Kidney (tissue), 14 donors: ENCODE results near the gene GM2A. TPM values are rescaled to one million over a fixed set of nuclear protein-coding genes. Genes with fewer than 3 reads are reported as not detected.

Source experiments
- DNase-seq, 5 donors: peaks; one replicate each; pipeline ENCODE4 v3.0.0-alpha.2; 2013 to 2020
- FAIRE-seq: peaks from 2 replicates; lab custom pipeline; 2012; peaks lifted over from hg19 to GRCh38; lab: Jason Lieb, UNC
- H3K27ac ChIP-seq, 2 donors: one replicate each; pipeline ENCODE4 v1.7.0; 2013; ENCODE audit warnings: low read depth in 2 of 2, low read length in 2 of 2, inconsistent platforms in 1 of 2
- H3K27me3 ChIP-seq: one replicate; pipeline ENCODE4 v1.7.1; 2013; ENCODE audit warnings: low read length, inconsistent platforms; ENCODE audit not compliant: control insufficient read depth, insufficient read depth
- H3K36me3 ChIP-seq, 3 donors: one replicate each; pipeline versions ENCODE4 v1.7.0 to v1.7.1; 2013; ENCODE audit warnings: low read length in 3 of 3, control low read depth in 1 of 3, inconsistent platforms in 1 of 3; ENCODE audit not compliant: insufficient read depth in 3 of 3, control insufficient read depth in 2 of 3
- H3K4me1 ChIP-seq, 3 donors: one replicate each; pipeline versions ENCODE4 v1.7.0 to v1.7.1; 2013; ENCODE audit warnings: low read length in 3 of 3, inconsistent platforms in 1 of 3, low read depth in 1 of 3; ENCODE audit not compliant: control insufficient read depth in 2 of 3, insufficient read depth in 2 of 3
- H3K4me3 ChIP-seq, 3 donors: one replicate each; pipeline versions ENCODE4 v1.7.0 to v1.8.1; 2013; ENCODE audit warnings: low read length in 3 of 3, control low read depth in 1 of 3, inconsistent platforms in 1 of 3
- H3K9ac ChIP-seq, 3 donors: one replicate each; pipeline versions ENCODE4 v1.7.0 to v1.7.1; 2013; ENCODE audit warnings: low read length in 3 of 3, control low read depth in 1 of 3, inconsistent platforms in 1 of 3
- H3K9me3 ChIP-seq, 3 donors: one replicate each; pipeline versions ENCODE4 v1.7.0 to v1.7.1; 2013; ENCODE audit warnings: low read length in 3 of 3, control low read depth in 1 of 3, inconsistent platforms in 1 of 3; ENCODE audit not compliant: control insufficient read depth in 2 of 3, insufficient read depth in 1 of 3
- intact Hi-C: fragments of 100-400 bp; cut with DNase I; formaldehyde crosslinking; loops from one replicate; pipeline ENCODE4 v1.11.1; 2022
- polyA plus RNA-seq: library from polyadenylated mRNA; stranded (reverse); fragments of 350-450 nt; fragmentation: Illumina TruSeq; extraction: RNeasy Lipid Tissue Mini Kit (QIAGEN cat#74804); gene quantifications from one replicate; pipeline ENCODE4 v1.2.3, GENCODE V29; 2014; ENCODE audit warnings: low read depth, low replicate concordance; ENCODE audit not compliant: insufficient read depth
- total RNA-seq: library from RNA; stranded (reverse); fragmentation: NEBNext Ultra II Directional; extraction: Animal tissue kit (Norgen Biotek cat#: 25700); gene quantifications from one replicate; pipeline ENCODE4 v1.2.1, GENCODE V29; 2021
- TF ChIP-seq, protein P1 (sequence below): IDR thresholded peaks from 3 replicates; pipeline ENCODE4 v1.5.1; 2012; ENCODE audit warnings: mild to moderate bottlenecking, moderate library complexity, borderline replicate concordance; ENCODE audit not compliant: insufficient read depth; ENCODE audit errors: extremely low read depth
- donor health status: control.
- donor health status: control.
- donor health status: control.
- donor health status: control.
- donor health status: control.
- donor health status: DM: yes; HTN: yes; CAD: no.
- donor health status: Normal renal cell carcinoma (clear cell type).

The GM2A gene
- total and polyA plus RNA-seq, 2 donors from 2014 or later, result 13.7 to 29.8 TPM

DNA sequence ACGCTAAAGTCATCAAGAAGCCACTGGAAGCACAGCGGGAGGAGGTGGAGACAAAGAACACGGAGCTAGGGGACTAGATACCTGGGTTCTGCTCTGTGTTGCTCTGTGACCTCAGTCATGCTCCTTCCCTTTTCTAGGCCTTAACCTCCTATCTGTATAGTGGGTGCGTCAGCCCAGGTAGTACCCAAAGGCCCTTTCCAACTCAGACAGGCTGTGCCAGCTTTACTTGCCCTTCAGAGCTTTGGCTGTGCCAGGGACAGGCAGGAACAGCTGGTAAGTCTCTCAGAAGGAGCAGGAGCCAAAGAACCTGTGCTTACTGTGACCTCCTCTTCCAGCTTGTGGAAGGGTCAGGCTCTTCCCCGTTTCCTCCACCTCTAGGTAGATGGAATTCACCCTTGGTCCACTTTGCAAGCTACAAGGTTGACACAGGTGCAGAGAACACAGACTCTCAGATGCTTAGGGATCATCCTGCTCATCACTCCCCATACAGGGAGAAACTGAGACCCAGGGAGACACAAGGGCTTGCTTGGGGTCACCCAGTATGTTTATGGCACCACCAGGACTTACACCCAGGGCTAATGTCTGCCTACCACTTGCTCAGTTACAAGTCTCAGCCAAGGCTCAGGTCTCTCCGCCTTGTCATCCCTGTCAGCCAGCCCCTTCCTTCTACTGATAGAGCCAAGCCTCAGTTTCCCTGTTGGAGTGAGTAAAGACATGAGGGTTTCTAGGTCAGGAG, 30.8 kb upstream of the GM2A start:
- no peaks in the 10 kb centered on the region for H3K27me3 ChIP-seq
- TF ChIP-seq, protein P1, sequence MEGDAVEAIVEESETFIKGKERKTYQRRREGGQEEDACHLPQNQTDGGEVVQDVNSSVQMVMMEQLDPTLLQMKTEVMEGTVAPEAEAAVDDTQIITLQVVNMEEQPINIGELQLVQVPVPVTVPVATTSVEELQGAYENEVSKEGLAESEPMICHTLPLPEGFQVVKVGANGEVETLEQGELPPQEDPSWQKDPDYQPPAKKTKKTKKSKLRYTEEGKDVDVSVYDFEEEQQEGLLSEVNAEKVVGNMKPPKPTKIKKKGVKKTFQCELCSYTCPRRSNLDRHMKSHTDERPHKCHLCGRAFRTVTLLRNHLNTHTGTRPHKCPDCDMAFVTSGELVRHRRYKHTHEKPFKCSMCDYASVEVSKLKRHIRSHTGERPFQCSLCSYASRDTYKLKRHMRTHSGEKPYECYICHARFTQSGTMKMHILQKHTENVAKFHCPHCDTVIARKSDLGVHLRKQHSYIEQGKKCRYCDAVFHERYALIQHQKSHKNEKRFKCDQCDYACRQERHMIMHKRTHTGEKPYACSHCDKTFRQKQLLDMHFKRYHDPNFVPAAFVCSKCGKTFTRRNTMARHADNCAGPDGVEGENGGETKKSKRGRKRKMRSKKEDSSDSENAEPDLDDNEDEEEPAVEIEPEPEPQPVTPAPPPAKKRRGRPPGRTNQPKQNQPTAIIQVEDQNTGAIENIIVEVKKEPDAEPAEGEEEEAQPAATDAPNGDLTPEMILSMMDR, result no peak
- no peak overlapping the region for H3K27ac ChIP-seq
- no peaks in the 10 kb centered on the region for H3K36me3 ChIP-seq
- H3K4me1 ChIP-seq, result peaks cover 0 to 5% (median 0%) of the 10 kb centered on the region in 3 donors
- H3K4me3 ChIP-seq, result no peak overlapping the region
- FAIRE-seq (no peak), DNase-seq (no peak)
- intact Hi-C loops, result no loop called here
- no peak overlapping the region for H3K9ac ChIP-seq
- H3K9me3 ChIP-seq, result no peaks in the 10 kb centered on the region

DNA sequence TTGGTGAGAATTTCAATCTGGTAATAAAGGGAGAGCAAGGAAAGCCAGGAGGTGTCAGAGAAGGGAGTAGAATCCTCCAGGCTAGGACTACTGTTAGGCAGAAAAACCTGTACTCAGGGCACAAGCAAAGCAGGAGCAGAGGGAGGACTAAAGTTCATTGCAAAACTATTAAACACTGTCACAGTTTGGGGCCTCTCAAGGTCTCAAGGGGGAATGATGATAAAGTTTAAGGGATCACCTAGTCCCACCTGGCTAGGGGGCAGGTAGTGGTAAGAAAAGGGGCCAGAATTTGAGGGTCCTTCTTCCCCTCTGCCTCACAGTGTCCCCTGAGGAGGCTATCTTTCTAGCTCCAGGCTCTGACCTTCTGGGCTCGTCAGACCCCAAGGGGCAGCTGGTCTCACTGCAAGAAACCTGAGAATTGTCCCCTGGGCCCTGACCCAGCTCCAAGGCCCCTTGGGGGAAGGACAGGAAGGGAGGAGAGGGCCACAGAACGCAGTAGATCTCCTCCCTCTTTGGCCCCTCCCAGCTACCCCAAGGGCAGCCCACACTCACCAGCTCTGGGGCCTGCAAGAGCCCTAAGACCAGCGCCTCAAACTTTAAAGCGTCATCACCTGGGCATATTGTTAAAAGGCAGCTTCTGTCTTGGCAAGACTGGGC, 30.1 kb upstream of the GM2A start:
- TF ChIP-seq, protein P1, result no peak
- peak overlapping the region in 1 of 2 donors; percentile 8 for H3K27ac ChIP-seq
- H3K27me3 ChIP-seq, result no peaks in the 10 kb centered on the region
- no peaks in the 10 kb centered on the region for H3K36me3 ChIP-seq
- no peaks in the 10 kb centered on the region for H3K9me3 ChIP-seq
- FAIRE-seq (no peak), DNase-seq (no peak)
- H3K4me3 ChIP-seq, result peak overlapping the region in 2 of 3 donors; percentile 66 to 70
- intact Hi-C loops, result no loop called here
- H3K4me1 ChIP-seq, result peaks cover 0 to 5% (median 0%) of the 10 kb centered on the region in 3 donors
- H3K9ac ChIP-seq, result peak overlapping the region in 2 of 3 donors; percentile 48 to 49

DNA sequence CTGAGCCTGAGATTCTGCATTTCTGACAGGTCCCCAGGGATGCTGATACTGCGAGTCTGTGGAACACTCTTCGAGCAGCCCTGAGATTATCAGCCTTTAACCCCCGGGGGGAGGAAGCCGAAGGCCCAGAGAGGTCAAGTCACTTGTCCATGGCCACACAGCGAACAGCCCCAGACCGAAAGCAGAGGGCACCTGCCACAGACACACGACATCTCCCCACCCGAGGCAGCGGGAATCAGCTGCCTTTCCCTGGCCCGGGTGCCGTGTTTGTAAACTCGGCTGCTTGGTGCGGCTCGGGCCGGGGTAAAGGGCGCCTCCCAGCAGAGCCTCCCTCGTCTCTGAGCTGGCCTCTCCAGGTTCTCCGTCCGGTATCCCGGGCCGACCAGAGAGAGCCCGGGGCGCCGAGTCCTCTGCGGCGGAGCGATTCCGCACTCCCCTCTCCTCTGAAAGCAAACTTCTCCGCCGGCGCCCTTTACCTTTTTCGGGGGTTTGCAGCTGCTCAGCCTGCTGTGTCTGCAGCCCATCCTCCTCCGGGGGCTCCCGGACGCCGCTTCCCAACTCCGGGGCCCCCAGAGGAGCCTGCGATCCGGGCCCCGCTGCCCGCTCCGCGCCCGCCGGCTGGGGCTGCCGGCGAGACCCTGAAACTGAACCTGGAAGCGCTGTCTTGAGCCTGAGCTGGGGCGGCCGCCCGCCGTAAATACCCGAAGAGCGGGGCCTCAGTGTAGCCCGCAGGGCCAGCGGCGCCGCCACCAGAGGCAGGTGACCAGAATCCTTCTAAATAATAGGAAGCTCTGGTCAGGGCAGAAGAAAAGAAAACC, 29.3 kb upstream of the GM2A start, which contains the start of gene CCDC69:
Gene CCDC69 (minus strand): TSS at position 646 of the 818 bp plus-strand sequence. CDS start 122 bp downstream, at position 524.
- DNase-seq (peak; percentile 72 to 91 (median 89)), FAIRE-seq (no peak)
- no peaks in the 10 kb centered on the region for H3K36me3 ChIP-seq
- H3K9ac ChIP-seq, result peak within 1 kb of the TSS in 2 of 3 donors; percentile 48 to 49
- H3K9me3 ChIP-seq, result no peaks in the 10 kb centered on the region
- H3K27me3 ChIP-seq, result no peaks in the 10 kb centered on the region
- H3K4me3 ChIP-seq, result peak within 1 kb of the TSS; percentile 26 to 70 (median 66)
- peak within 1 kb of the TSS; percentile 22 to 73 for H3K27ac ChIP-seq
- H3K4me1 ChIP-seq, result peaks cover 0 to 5% (median 0%) of the 10 kb centered on the region in 3 donors
- intact Hi-C loops, result no loop called here
- TF ChIP-seq, protein P1, result no peak
